GM23248 (cell line): ENCODE measurements around the gene TIGD7. TPM values are rescaled to one million over a fixed set of nuclear protein-coding genes. Genes with fewer than 3 reads are reported as not detected.

Experiments
- DNase-seq: peaks from one replicate; pipeline ENCODE4 v3.0.0-alpha.2; 2015
- H2AFZ ChIP-seq: fragments of 200-600 bp; sonication (generic); 2 replicates; pipeline ENCODE4 v1.6.1; 2016; ENCODE audit warnings: antibody characterized with exemption
- H3F3A ChIP-seq: fragments of 200-600 bp; sonication (generic); 2 replicates; pipeline ENCODE4 v1.6.1; 2016; ENCODE audit warnings: mild to moderate bottlenecking, antibody characterized with exemption, mixed run types; ENCODE audit not compliant: insufficient read depth
- H3K27ac ChIP-seq: fragments of 200-600 bp; sonication (generic); 2 replicates; pipeline ENCODE4 v1.5.1; 2016; ENCODE audit warnings: mild to moderate bottlenecking
- H3K27me3 ChIP-seq: fragments of 200-600 bp; sonication (generic); replicated peaks from 2 replicates; pipeline ENCODE4 v1.6.1; 2016; ENCODE audit warnings: mild to moderate bottlenecking; ENCODE audit not compliant: insufficient read depth
- H3K36me3 ChIP-seq: fragments of 200-600 bp; sonication (generic); 2 replicates; pipeline ENCODE4 v1.6.1; 2016; ENCODE audit warnings: low read depth, mild to moderate bottlenecking
- H3K4me1 ChIP-seq: fragments of 200-600 bp; sonication (generic); 2 replicates; pipeline ENCODE4 v1.6.1; 2016; ENCODE audit warnings: mild to moderate bottlenecking; ENCODE audit not compliant: insufficient read depth
- H3K4me2 ChIP-seq: fragments of 200-600 bp; sonication (generic); one replicate; pipeline ENCODE4 v1.6.1; 2016; ENCODE audit warnings: mild to moderate bottlenecking; ENCODE audit not compliant: unreplicated experiment
- H3K4me3 ChIP-seq: fragments of 200-600 bp; sonication (generic); 2 replicates; pipeline ENCODE4 v1.5.1; 2016; ENCODE audit warnings: mild to moderate bottlenecking
- H3K79me2 ChIP-seq: fragments of 200-600 bp; sonication (generic); 2 replicates; pipeline ENCODE4 v1.6.1; 2016; ENCODE audit warnings: mild to moderate bottlenecking; ENCODE audit not compliant: insufficient read depth
- H3K9ac ChIP-seq: fragments of 200-600 bp; sonication (generic); 2 replicates; pipeline ENCODE4 v1.6.1; 2016; ENCODE audit warnings: mild to moderate bottlenecking
- H3K9me2 ChIP-seq: fragments of 200-600 bp; sonication (generic); 2 replicates; pipeline ENCODE4 v1.6.1; 2016; ENCODE audit warnings: mixed run types, mild to moderate bottlenecking, moderate library complexity; ENCODE audit not compliant: insufficient read depth
- H3K9me3 ChIP-seq: fragments of 200-600 bp; sonication (generic); one replicate; pipeline ENCODE4 v1.6.1; 2017; ENCODE audit warnings: low read depth
- H4K20me1 ChIP-seq: fragments of 200-600 bp; sonication (generic); 2 replicates; pipeline ENCODE4 v1.6.0; 2016; ENCODE audit not compliant: insufficient read depth
- EZH2 ChIP-seq: fragments of 200-600 bp; sonication (generic); IDR thresholded peaks from 2 replicates; pipeline ENCODE4 v1.6.1; 2018; ENCODE audit warnings: antibody characterized with exemption, mild to moderate bottlenecking; ENCODE audit not compliant: insufficient read depth, poor library complexity, severe bottlenecking
- EZH2phosphoT487 ChIP-seq: fragments of 200-600 bp; sonication (generic); IDR thresholded peaks from 2 replicates; pipeline ENCODE4 v1.6.1; 2018; ENCODE audit warnings: antibody characterized with exemption, moderate library complexity, mild to moderate bottlenecking, low read depth; ENCODE audit not compliant: insufficient read depth
- WGBS, 2 experiments: methylation state at CpG; one replicate each; pipeline ENCODE4 v1.1.6; 2015 to 2017; ENCODE audit warnings: low lambda C conversion rate in 2 of 2, low coverage in 1 of 2; ENCODE audit errors: missing lambda C conversion rate in 2 of 2; 5-methylcytosine and 5-hydroxymethylcytosine counted together
- in situ Hi-C: fragments of 300-500 bp; cut with MboI; formaldehyde crosslinking; loops from 2 replicates; pipeline ENCODE4 v1.15.0; 2020
- polyA plus RNA-seq: library from polyadenylated mRNA; unstranded; fragments of >200 nt; fragmentation: Nextera tagmentation; extraction: Ambion mirVana; gene quantifications from 2 replicates; pipeline ENCODE4 v1.2.1, GENCODE V29; 2016
- total RNA-seq: library from RNA; depleted of rRNA; stranded (reverse); fragments of >200 nt; shearing (Covaris generic); gene quantifications from 2 replicates; pipeline ENCODE4 v1.2.3, GENCODE V29; 2014

Gene TIGD7
- total and polyA plus RNA-seq, 2 experiments from 2014 or later: 4.9 to 5.3 TPM

DNA sequence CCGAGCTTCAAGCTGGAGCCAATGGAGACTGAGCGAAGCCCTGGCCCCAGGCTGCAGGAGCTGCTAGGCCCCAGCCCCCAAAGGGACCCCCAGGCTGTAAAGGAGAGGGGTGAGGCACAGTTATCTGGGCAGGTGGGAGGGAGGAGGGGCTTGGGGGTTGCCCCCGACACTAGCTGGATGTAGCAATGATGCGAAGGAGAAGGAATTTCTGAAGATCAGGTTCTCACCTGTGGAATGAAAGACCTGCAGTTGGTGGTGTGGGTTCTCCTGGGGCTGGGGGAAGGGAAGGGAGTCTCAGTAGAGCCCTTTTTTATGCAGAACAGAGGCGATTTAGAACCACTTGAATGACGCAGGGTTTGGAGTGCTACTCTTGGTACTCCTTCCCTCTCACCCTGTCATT is 20.1 kb downstream of the TIGD7 start:
- H3K27me3 ChIP-seq: no peaks in the 10 kb centered on the region
- peaks cover 28% of the 10 kb centered on the region for H3K36me3 ChIP-seq
- peaks cover 68% of the 10 kb centered on the region for H3K79me2 ChIP-seq
- no peak overlapping the region; the same call in 1 of the 2 replicates for H3K9ac ChIP-seq
- no peaks in the 10 kb centered on the region for H3K9me3 ChIP-seq
- peaks cover 11% of the 10 kb centered on the region for H3F3A ChIP-seq
- peak overlapping the region; percentile 96 for H3K4me2 ChIP-seq
- TF ChIP-seq EZH2 (no peak), EZH2phosphoT487 (no peak)
- no peaks in the 10 kb centered on the region for H4K20me1 ChIP-seq
- H3K27ac ChIP-seq: no peak overlapping the region
- peak overlapping the region; percentile 88 for H3K4me3 ChIP-seq
- H3K9me2 ChIP-seq: no peaks in the 10 kb centered on the region
- DNase-seq: no peak
- in situ Hi-C loops: no loop called here
- WGBS, 2 experiments: 86 to 89% methylated on average over 6 of the region's 6 CpGs
- peaks cover 10% of the 10 kb centered on the region for H3K4me1 ChIP-seq
- no peak overlapping the region for H2AFZ ChIP-seq

DNA sequence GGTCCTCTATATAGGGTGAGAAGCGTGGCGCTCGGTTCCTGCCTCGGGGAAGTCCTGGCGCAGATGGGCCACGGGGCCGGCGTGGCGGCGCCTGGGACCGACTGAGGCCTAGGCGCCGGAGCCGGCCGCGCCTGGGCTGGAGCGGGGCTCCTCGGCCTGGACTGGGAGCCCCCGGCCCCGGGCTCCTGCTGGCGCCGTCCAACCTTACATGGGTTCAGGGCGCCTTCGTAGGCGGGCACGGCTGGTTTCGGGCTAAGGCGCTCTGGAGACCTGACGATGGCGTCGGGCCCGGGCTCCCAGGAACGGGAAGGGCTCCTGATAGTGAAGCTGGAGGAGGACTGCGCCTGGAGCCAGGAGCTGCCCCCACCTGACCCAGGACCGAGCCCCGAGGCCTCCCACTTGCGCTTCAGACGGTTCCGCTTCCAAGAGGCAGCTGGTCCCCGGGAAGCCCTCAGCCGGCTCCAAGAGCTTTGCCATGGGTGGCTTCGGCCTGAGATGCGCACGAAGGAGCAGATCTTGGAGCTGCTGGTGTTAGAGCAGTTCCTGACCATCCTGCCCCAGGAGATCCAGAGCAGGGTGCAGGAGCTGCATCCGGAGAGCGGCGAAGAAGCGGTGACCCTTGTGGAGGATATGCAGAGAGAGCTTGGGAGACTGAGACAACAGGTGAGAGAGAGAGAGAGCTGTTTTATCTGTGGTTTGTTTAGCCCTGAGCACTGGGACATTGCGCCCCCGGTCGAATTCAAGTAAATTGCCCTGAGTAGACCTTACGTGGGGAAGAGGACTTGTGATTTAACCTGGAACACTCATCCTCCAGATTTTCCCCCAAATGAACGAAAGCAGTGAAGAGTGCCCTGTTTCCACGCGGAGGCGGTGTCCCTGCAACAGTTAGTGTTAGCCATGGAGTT is 21.4 kb downstream of the TIGD7 start:
- Histone ChIP-seq H3K36me3 (peaks cover 15% of the 10 kb centered on the region), H3K4me2 (peak overlapping the region; percentile 96), H3K9me2 (no peaks in the 10 kb centered on the region), H3K9me3 (no peaks in the 10 kb centered on the region), H3K4me1 (peaks cover 10% of the 10 kb centered on the region), H3K27me3 (no peaks in the 10 kb centered on the region), H3K79me2 (peaks cover 55% of the 10 kb centered on the region), H2AFZ (peak overlapping the region; percentile 50; the same call in 1 of the 2 replicates), H3K27ac (peak overlapping the region; percentile 98), H3F3A (peaks cover 11% of the 10 kb centered on the region), H3K9ac (peak overlapping the region; percentile 94), H3K4me3 (peak overlapping the region; percentile 88), H4K20me1 (no peaks in the 10 kb centered on the region)
- no peak for TF ChIP-seq EZH2
- WGBS, 2 experiments: 9 to 17% methylated on average over 22 to 49 of the region's 56 CpGs
- in situ Hi-C loops: no loop called here
- DNase-seq: peak; percentile 57

DNA sequence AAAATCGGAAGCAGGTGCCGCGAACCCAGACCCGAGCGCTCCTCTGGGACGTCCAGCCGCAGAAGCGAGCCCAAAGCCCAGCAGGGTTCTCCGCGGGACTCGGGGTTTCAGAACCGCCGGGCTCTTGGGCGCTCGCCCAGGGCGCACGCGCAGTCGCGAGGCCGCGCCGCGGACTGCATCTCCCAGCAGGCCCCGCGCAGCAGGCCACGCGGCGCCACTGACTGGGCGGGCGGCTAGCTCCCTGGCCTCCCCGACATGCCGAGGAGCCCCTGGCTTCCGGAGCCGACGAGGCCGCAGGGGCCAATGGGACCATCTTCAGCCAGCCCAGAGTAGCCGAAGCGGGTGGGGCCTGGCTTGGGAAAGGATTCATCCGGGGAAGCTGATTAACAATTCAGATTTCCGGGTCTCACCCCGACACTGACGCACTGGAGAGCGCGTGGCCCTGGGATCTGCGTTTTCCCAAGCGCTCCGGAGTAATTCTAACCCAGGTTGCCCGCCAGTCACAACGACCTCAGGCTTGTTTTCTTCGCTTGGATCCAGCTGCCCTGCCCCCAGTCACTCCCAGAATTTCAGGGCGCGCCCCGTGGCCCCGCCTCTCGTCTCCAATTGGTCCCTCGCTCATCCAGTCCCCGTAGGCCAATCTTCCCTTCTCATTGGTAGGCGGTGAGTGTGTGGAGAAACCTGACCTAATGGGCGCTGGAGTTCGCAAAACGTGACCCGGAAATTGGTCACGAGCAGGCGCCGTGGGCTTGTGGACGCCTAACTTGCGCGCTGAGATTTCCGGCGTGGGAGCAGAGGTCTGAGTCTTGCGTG is 22.3 kb downstream of the TIGD7 start, which contains the start of gene ZNF263:
Gene ZNF263 (plus strand): TSS at position 762 of the 813 bp plus-strand sequence. CDS start 328 bp downstream, outside the sequence.
- TF ChIP-seq EZH2phosphoT487: no peak
- TF ChIP-seq EZH2: no peak
- Histone ChIP-seq H3K27ac (peak within 1 kb of the TSS; percentile 98), H3K79me2 (peaks cover 46% of the 10 kb centered on the region), H3F3A (peaks cover 11% of the 10 kb centered on the region), H3K4me2 (peak within 1 kb of the TSS; percentile 99), H3K4me1 (peaks cover 10% of the 10 kb centered on the region), H3K9me3 (no peaks in the 10 kb centered on the region), H3K9ac (peak within 1 kb of the TSS; percentile 94), H3K4me3 (peak within 1 kb of the TSS; percentile 88), H3K27me3 (no peaks in the 10 kb centered on the region), H3K9me2 (no peaks in the 10 kb centered on the region), H4K20me1 (no peaks in the 10 kb centered on the region), H3K36me3 (peaks cover 8% of the 10 kb centered on the region; the same call in 1 of the 2 replicates), H2AFZ (peak within 1 kb of the TSS; percentile 97)
- WGBS, 2 experiments: 1% methylated on average over 64 to 70 of the region's 72 CpGs
- peak; percentile 99 for DNase-seq
- in situ Hi-C loops: no loop called here

DNA sequence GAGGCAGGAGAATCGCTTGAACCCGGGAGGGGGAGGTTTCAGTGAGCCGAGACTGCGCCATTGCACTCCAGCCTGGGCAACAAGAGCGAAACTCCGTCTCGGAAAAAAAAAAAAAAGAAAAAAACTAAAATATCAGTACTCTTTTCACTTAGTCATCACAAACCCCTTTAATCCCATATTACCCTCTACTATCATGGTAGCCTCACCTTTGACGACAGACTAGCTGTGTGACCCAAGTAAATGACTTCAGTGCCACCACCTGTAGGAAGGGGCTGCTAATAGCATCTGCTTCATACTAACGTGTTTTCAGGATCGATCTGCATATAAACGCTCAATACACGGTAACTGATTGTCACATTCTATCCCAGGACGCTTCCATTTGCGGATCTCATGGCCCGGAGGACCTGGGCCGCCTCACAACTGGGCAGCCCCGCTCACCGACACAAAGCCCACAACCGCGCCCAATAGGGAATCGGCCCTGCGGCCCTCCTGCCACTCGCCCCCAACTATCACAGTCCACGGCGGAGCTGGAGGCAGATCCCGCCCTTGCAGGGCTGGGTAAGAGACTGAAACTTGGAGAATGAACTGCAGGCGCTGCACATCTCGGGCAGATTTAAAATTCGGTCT is 23.0 kb downstream of the TIGD7 start:
- peak; percentile 85 for DNase-seq
- no peak for TF ChIP-seq EZH2phosphoT487
- TF ChIP-seq EZH2: no peak

More for the DNA sequence above, 23.0 kb downstream of the TIGD7 start:
- Histone ChIP-seq H3K4me2 (peak overlapping the region; percentile 99), H2AFZ (peak overlapping the region; percentile 97), H3K4me3 (peak overlapping the region; percentile 88), H3K79me2 (peaks cover 39% of the 10 kb centered on the region), H3K4me1 (peaks cover 10% of the 10 kb centered on the region), H3K27ac (peak overlapping the region; percentile 98), H3K36me3 (peaks cover 8% of the 10 kb centered on the region; the same call in 1 of the 2 replicates), H3K9me2 (no peaks in the 10 kb centered on the region), H4K20me1 (no peaks in the 10 kb centered on the region), H3K27me3 (no peaks in the 10 kb centered on the region), H3F3A (peaks cover 11% of the 10 kb centered on the region), H3K9ac (peak overlapping the region; percentile 94), H3K9me3 (no peaks in the 10 kb centered on the region)
- in situ Hi-C loops: no loop called here
- 9 to 15% methylated on average over 26 to 28 of the region's 29 CpGs for WGBS, 2 experiments
